HG02840 (cell line): ENCODE data around the gene IL11RA.

Experiments used
- ATAC-seq: cut with Tn5 transposase; IDR thresholded peaks from one replicate; pipeline ENCODE4 v1.9.1; 2021; ENCODE audit warnings: mild to moderate bottlenecking, moderate library complexity, moderate number of reproducible peaks; ENCODE audit not compliant: unreplicated experiment, low FRiP score

The IL11RA gene

GRCh38 chr9:34684145-34684544 is 32.2 kb downstream of the IL11RA start:
- no peak for ATAC-seq

- no peak for ATAC-seq
Observed at GRCh38 chr9:34684816-34685215, 32.8 kb downstream of the IL11RA start.

GRCh38 chr9:34685591-34685990 is 33.6 kb downstream of the IL11RA start:
- ATAC-seq = no peak

- ATAC-seq = no peak
Observed at GRCh38 chr9:34686231-34686630, 34.2 kb downstream of the IL11RA start.

GRCh38 chr9:34686732-34687131 is 34.7 kb downstream of the IL11RA start:
- ATAC-seq = no peak

GRCh38 chr9:34687276-34688030 is 35.5 kb downstream of the IL11RA start:
- no peak for ATAC-seq

- no peak for ATAC-seq
Observed at GRCh38 chr9:34688329-34689115, 36.5 kb downstream of the IL11RA start.

- ATAC-seq = no peak
Observed at GRCh38 chr9:34689116-34689470, 37.1 kb downstream of the IL11RA start.

GRCh38 chr9:34689512-34689911 is 37.5 kb downstream of the IL11RA start:
- ATAC-seq = no peak

- ATAC-seq = no peak
Observed at GRCh38 chr9:34690983-34691935, 39.3 kb downstream of the IL11RA start, which contains the start of gene CCL19. Gene CCL19, minus strand, starts transcription at chr9:34691276. Its CDS starts 137 bp downstream, at chr9:34691139.

GRCh38 chr9:34691936-34692315 is 39.9 kb downstream of the IL11RA start:
- ATAC-seq = no peak

- ATAC-seq = no peak
Observed at GRCh38 chr9:34693560-34693959, 41.6 kb downstream of the IL11RA start.

GRCh38 chr9:34694811-34695210 is 42.8 kb downstream of the IL11RA start:
- no peak for ATAC-seq

- no peak for ATAC-seq
Observed at GRCh38 chr9:34701023-34701768, 49.2 kb downstream of the IL11RA start.

GRCh38 chr9:34701769-34702736 is 50.1 kb downstream of the IL11RA start:
- ATAC-seq = peak; percentile 76

GRCh38 chr9:34707130-34707529 is 55.1 kb downstream of the IL11RA start:
- no peak for ATAC-seq

GRCh38 chr9:34709196-34709978 is 57.4 kb downstream of the IL11RA start:
- ATAC-seq = no peak

GRCh38 chr9:34710023-34710422 is 58.0 kb downstream of the IL11RA start, which contains the start of gene CCL21:
Gene CCL21, minus strand, starts transcription at chr9:34710136. Its CDS starts 70 bp downstream, at chr9:34710066.
- ATAC-seq = no peak
